RWPE2 (cell line): ENCODE data around the gene GLYATL1B.

ENCODE experiments used
- ATAC-seq: fragments of 200-7000 bp; cut with Tn5 transposase; 3 replicates; pipeline ENCODE4 v1.9.1; 2021; ENCODE audit warnings: low read depth
- DNase-seq: peaks from one replicate; pipeline ENCODE4 v3.0.0-alpha.2; 2020; ENCODE audit warnings: low spot score
- H3K27ac ChIP-seq: fragments of 450-650 bp; 2 replicates; pipeline ENCODE4 v1.5.1; 2017; ENCODE audit warnings: mild to moderate bottlenecking; ENCODE audit not compliant: poor library complexity, severe bottlenecking
- H3K27me3 ChIP-seq: fragments of 250-450 bp; sonication (Bioruptor Pico); 2 replicates; pipeline ENCODE4 v1.5.1; 2021; ENCODE audit warnings: mild to moderate bottlenecking, moderate library complexity; ENCODE audit not compliant: insufficient read depth, poor library complexity, severe bottlenecking
- H3K36me3 ChIP-seq: fragments of 250-450 bp; sonication (Bioruptor Pico); 2 replicates; pipeline ENCODE4 v1.5.1; 2020; ENCODE audit warnings: low read depth, mild to moderate bottlenecking, moderate library complexity
- H3K4me1 ChIP-seq: fragments of 250-450 bp; sonication (Bioruptor Pico); 2 replicates; pipeline ENCODE4 v1.5.1; 2021; ENCODE audit warnings: mild to moderate bottlenecking, moderate library complexity; ENCODE audit not compliant: insufficient read depth, poor library complexity, severe bottlenecking
- H3K4me3 ChIP-seq: fragments of 250-450 bp; sonication (Bioruptor Pico); 2 replicates; pipeline ENCODE4 v1.5.1; 2021; ENCODE audit warnings: mild to moderate bottlenecking, moderate library complexity; ENCODE audit not compliant: severe bottlenecking
- H3K9me3 ChIP-seq: fragments of 250-450 bp; sonication (Bioruptor Pico); 2 replicates; pipeline ENCODE4 v1.5.1; 2021; ENCODE audit warnings: mild to moderate bottlenecking, moderate library complexity; ENCODE audit not compliant: severe bottlenecking
- CTCF ChIP-seq: fragments of 450-650 bp; IDR thresholded peaks from one replicate; pipeline ENCODE4 v1.5.1; 2017; ENCODE audit warnings: mild to moderate bottlenecking, moderate library complexity; ENCODE audit not compliant: poor library complexity, severe bottlenecking

GLYATL1B gene

GRCh38 chr11:59141673-59142460 is 55.8 kb downstream of the GLYATL1B start:
- Histone ChIP-seq H3K27ac (peak overlapping the region; percentile 84), H3K36me3 (peaks cover 18% of the 10 kb centered on the region), H3K4me3 (peak overlapping the region; percentile 84), H3K9me3 (no peaks in the 10 kb centered on the region), H3K27me3 (no peaks in the 10 kb centered on the region), H3K4me1 (peaks cover 22% of the 10 kb centered on the region)
- no peak for DNase-seq
- no peak for ATAC-seq
- TF ChIP-seq CTCF: no peak

GRCh38 chr11:59142530-59143507 is 56.7 kb downstream of the GLYATL1B start, which contains the start of gene FAM111A:
Gene FAM111A, plus strand, starts transcription at chr11:59142856. Its CDS starts 6,017 bp downstream, at chr11:59148873.
- DNase-seq (peak; percentile 90), ATAC-seq (peak; percentile 77)
- TF ChIP-seq CTCF: peak; percentile 53
- Histone ChIP-seq H3K27me3 (no peaks in the 10 kb centered on the region), H3K9me3 (no peaks in the 10 kb centered on the region), H3K36me3 (peaks cover 28% of the 10 kb centered on the region), H3K4me1 (peaks cover 22% of the 10 kb centered on the region), H3K4me3 (peak within 1 kb of the TSS; percentile 84), H3K27ac (peak within 1 kb of the TSS; percentile 84)

- ATAC-seq (no peak), DNase-seq (no peak)
- peak overlapping the region; percentile 84 for H3K27ac ChIP-seq
- H3K4me3 ChIP-seq: peak overlapping the region; percentile 43
- peaks cover 22% of the 10 kb centered on the region for H3K4me1 ChIP-seq
- TF ChIP-seq CTCF: no peak
- no peaks in the 10 kb centered on the region for H3K9me3 ChIP-seq
- H3K36me3 ChIP-seq: peaks cover 38% of the 10 kb centered on the region
- no peaks in the 10 kb centered on the region for H3K27me3 ChIP-seq
These were observed 58.0 kb downstream of the GLYATL1B start for GRCh38 chr11:59144096-59144495.
